Stimulated activated CD4-positive, alpha-beta T cell treated with anti-CD3 and anti-CD28 coated beads, TNF-alpha, amount 100 ng/mL, for 48 hours (primary cell): ENCODE results near the gene TRMT10A.

ENCODE experiments used
- DNase-seq, 3 donors: peaks; one replicate each; pipeline ENCODE4 v3.0.0-alpha.2; 2020; ENCODE audit warnings: low read depth in 3 of 3

The TRMT10A gene, protein sequence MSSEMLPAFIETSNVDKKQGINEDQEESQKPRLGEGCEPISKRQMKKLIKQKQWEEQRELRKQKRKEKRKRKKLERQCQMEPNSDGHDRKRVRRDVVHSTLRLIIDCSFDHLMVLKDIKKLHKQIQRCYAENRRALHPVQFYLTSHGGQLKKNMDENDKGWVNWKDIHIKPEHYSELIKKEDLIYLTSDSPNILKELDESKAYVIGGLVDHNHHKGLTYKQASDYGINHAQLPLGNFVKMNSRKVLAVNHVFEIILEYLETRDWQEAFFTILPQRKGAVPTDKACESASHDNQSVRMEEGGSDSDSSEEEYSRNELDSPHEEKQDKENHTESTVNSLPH

DNA sequence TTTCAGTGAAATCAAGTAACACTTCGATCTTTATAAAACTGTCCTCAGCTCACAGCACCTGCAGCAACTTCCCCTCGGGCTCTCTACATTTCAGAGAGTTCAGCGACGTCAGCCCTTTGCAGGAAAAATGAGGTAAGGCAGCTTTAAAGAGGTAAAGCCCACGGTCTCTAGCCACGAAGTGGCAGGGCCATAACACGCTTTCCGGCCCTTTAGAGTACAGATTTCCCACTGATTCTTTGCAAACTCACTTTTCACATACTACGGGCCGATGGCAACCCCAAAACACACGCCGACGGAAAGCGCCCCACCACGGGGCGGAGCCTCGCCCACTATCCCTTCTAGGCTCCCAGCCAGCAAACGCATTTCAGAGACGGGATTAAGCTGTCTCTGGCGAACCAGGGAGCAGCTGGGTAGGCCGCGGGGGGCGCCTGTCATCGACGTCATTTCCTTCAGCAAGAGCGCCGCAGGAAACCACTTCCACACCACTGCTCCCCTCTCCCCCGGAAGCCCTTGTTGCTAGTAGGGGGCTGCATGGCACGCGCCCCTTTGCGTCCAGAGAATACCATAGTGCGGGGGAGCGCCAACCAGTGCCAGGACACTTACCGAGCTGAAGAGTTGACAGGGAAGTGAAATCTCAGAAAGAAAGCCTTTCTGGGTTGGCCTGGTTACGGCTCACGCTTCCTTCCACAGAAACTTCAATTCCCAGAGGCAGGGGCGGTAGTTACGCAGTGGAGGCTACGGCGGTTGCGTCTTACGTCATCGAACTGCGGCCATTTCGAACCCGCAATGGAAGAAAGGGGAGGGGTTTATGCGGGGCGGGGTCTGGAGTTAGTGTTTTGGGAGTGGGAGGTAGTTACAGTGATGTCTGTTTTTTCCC lies at the start of gene TRMT10A:
Gene TRMT10A (minus strand): TSS at position 730 of the 877 bp plus-strand sequence. CDS start 4,701 bp downstream, outside the sequence.
- DNase-seq: peak; percentile 88 to 94 (median 93)

DNA sequence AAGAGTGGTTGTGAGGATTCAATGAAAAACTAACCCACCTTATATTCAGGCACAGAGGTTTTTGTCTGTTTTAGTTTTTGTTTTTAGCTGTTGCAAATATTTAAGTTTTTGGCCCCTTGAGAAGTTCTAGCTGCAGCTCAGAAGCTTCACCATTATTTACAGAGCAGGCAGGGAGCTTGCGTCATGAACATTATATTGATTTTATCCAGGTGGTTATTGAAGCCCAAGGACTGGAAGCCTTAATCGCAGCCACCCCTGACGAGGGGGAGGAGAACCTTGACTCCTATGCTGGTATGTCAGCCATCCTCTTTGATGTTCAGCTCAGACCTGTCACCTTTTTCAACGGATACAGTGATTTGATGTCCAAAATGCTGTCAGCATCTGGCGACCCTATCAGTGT lies 48.9 kb upstream of the TRMT10A start:
- no peak for DNase-seq

DNA sequence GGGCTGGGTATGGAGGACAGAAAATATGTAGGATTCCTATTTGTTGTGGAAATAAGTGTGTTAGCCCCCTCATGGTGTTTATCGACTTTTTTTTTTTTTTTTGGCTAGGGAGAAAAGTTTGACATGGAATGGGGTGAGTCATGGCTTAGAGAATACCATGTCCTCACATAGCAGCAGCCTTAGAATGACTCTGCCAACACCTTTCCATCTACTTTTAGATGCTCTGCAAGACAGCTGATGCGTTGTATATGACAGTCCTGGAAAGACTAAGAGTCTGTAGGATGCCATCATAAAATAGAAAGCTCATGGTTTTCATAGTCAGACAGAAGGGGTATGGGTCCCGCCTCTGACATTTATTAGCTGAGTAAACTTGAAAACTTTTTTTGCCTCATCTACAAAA lies 48.4 kb upstream of the TRMT10A start:
- no peak for DNase-seq

DNA sequence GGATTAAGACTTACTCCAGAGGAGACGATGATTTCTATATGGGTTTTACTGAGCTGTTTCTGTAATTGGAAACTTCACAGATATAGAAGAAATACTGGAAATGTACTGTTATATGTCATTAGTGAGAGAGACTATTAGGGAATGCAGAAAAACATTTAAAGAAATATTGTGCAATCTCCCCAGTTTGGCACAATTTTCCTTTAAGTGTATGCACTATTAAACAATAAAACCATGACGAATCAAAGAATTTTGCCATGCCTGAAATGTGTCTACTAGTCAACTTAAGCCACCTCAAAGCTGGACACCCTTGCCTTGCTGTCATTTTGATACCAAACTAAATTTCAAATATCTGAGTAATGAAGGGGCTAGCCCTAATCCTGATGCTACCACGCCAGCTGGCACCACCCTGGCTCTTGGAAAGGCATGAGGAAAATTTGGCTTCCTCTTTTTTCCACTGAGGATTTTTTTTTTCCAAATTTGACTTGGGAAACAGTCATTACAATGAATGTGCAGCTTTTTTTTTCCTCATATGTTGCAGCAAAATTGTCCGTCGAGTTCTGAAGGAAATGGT lies 46.9 kb upstream of the TRMT10A start:
- no peak for DNase-seq

DNA sequence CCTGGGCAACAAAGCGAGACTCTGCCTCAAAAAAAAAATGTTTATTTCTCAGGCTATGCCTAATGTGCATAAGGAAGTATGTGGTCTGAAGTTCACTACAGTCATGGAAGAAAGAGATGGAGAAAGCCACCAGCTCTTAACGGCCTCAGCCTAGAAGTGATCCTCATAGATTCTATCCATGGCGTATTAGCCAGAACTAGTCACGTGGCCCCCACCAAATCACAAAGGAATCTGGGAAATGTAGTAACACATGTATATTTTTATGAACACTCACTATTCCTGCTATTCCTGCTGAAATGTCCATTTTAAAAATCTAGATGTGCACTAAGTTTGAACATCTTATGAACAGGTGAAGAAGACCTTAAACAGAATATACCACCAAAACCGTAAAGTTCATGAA lies 44.6 kb upstream of the TRMT10A start:
- no peak for DNase-seq

DNA sequence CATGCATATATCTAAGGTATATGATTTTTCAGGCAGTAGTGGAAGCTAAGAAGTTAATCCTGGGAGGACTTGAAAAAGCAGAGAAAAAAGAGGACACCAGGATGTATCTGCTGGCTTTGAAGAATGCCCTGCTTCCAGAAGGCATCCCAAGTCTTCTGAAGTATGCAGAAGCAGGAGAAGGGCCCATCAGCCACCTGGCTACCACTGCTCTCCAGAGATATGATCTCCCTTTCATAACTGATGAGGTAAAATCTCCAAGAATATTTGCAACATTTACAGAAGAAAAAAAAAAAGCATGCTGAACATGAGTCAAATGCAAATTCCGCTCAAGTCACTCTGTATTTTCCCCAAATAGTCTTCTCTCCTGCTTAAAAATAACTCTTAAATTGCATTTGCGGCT lies 42.9 kb upstream of the TRMT10A start:
- no peak for DNase-seq

DNA sequence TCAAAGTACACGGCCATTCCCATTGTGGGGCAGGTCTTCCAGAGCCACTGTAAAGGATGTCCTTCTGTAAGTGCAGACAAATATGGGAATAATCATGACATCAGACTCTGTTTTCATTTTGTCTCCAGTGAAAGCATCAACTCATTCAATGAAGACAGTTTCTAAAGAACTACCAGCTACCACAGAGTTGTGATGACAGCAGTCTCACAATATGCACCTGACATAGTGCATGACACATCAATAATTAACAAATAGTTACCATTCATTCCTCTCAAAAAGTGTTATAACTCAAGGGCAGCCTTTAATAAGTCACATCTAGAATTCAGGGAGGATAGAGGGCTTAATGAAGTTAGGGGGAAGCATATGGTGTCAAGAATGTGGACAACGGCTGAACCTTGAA lies 31.0 kb upstream of the TRMT10A start:
- DNase-seq: no peak

DNA sequence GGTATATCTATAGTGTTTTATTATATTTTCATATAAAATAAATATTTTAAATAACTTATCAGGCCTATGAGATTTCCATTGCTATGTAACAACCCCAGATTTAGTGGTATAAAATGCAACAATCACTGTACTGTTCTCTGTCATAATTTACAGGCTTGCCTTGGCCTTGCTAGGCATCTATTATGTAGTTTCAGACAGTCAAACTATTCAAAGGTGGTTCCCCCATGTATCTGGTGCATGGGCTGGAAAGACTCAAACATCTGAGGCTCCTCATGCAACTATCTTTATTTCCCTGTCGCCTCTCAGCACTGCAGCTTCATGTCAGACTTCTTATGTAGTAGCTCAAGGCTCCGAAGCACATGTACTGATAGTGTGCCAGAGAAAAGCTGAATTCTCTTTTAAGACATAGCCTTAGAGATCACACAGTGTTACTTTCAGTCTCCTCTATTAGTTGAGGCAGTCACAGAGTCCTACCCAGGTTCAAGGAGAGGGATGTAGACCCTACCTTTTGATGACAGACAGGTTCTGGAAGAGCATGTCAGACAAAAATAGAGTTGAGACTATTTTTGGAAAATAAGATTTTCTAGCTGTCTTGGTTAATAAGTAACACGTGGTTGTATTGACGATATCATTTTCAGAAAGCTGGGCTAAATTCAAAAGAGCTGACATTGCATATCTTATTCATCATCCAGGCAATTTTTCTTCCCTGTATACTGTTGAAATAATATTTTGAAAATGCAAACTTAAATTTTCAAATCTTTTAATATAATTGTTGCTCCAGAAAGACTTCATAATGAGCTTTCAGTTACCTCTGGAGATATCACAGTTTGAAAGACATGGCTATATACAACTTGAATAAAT lies 30.2 kb upstream of the TRMT10A start:
- no peak for DNase-seq

DNA sequence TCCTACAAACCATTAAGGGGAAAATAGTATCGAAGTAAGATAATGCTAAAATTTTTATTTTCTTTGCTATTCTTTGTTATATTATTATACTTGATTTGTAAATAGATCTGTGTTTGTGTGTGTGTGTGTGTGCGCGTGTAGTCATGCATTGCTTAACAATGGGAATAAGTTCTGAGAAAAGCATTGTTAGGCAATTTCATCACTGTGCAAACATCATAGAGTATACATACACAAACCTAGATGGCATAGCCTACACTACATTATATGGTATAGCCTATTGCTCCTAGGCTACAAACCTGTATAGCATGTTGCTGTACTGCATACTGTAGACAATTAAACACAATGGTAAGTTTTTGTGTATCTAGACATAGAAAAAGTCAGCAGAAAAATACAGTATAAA lies 27.9 kb upstream of the TRMT10A start:
- DNase-seq: no peak

DNA sequence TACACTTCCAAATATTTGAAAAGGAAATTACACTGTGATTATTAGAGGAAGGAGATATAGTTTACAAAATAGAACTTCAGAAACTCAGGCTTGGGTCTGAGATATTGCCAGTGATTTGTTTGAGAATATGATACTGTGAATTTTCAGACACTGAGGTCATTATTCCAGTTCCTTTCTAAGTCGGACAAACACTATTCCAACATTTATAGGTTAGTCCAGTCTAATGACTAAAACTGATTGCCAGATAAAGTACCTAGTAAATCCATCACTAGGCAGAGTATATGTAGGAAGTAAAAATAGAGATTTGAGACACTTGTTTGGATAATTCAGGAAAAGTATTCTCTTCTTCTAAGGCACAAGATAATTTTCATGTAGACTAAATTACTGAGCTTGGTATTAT lies 24.0 kb upstream of the TRMT10A start:
- DNase-seq: no peak

DNA sequence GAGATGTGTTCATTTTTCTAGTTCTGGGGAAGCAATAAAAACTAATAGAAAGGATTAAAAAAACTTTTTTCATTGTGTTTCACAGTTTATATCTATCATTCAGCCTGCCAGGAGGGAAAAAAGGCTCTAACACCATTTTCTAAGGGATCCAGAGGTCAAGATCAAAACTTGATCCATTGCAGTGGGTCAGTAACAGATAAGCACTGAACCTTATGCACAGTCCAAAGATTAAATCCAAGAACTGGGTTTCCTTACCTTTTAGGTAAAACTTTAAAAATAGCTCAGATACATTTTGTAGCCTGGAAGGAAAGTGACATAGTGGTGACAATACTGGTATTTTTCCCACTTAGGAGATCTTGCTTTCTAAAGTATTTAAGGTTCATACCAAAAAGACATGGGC lies 23.5 kb upstream of the TRMT10A start:
- no peak for DNase-seq

DNA sequence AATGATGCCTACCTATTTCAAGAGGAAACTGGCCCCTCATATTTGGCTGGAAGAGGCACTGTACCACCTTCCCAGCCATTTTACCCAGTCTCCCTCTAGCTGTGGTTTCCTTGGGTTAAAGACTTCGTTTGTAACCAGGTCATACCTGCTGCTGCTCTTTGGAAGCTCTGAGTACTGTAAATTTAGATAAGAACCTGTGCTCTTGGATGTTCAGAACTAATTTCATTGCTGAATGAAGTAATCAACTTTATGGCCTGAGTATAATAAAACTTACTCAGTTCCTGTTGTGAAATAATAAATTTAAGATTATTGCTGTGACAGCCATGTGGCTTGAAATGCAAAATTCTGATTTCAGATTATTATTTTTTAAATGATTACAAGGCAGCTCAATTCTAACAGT lies 23.0 kb upstream of the TRMT10A start:
- DNase-seq: no peak

DNA sequence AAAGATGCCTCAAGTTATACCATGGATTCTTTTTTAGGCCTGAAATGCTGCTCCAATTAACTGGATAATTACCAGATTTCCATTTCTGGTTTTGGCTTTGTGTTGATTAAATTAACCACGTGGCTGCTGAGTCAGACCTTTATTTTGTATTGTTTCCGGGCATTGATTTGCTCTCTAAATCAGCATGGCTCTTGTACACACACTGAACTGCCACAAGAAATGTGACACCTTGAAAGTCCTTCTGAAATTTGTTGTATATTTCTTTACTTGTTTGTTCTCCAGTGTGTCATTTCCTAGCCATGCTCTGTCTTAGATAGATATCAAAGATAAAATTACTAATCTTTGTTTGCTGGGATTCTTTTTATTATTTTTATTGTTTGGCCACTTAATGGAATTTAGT lies 22.5 kb upstream of the TRMT10A start:
- DNase-seq: no peak

DNA sequence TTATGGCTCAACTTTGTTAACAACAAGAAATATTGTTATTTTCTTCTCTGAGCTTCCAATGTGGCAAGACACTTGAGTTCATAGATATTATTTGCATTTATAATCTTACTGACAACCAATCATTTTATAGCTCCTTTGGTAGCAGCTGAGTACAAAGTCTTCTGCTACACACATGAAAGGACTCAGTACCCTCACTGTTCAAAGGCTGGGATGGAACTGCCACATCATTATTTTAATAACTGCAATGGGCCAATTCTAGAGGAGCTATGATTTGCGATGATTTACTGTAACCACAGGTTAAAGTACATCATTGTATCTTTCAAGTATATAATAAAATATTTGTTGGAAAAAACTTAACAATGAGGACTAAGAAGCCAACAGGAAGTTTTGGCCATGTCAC lies 21.7 kb upstream of the TRMT10A start:
- DNase-seq: no peak

DNA sequence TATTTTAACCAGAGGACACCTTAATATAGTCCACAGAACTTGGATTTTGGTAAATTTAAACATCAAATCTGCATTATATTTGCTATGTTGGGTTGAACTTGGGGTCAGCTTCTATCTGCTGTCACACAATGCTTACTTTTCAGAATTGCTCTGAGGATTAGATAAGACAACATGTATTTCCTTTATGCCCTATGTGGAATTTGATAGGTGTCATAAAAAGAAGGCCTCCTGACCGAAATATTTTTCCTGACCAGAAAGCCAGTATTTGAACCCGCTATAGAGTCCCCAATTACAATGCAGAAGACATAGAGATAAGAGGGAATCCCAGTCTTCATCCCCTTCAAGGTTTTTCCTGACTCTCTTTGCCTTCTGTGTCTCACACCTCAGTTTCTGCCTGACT lies 14.9 kb upstream of the TRMT10A start:
- DNase-seq: no peak

DNA sequence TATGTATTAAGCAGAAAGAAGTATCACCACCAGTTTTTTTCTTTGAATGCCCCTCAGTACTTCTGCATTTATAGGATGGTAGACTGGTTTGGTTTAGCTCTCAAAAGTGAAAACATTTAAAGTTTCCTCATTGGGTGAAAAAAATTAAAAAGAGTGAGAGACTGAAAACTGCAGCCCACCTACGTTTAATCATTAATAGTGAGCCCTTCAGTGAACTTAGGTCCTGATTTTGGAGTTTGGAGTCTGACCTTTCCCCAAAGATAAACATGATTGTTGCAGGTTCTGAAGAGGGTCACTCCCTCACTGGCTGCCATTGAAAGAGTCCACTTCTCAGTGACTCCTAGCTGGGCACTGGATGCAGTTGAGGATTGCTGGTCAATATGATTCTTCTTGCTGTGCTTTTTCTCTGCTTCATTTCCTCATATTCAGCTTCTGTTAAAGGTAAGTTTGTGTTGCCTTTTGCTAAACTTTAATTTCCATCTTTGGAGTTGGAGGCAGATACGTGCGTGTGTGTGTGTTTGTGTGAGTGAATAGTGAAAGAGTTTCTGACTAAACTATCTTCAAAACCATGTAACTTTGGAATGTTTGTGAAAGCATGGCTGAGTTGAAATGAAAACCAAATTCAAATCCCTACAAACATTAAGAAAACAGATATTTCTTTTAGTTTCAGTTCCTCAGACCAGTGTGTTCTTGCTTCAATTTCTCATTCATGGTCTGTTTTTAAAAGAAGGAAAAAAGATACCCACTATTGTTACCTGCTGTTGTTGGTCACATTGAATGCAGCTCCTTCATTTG lies 10.9 kb upstream of the TRMT10A start, which contains the start of gene MTTP:
Gene MTTP (plus strand): TSS at position 295 of the 795 bp plus-strand sequence. CDS start 86 bp downstream, at position 381.
- no peak for DNase-seq

DNA sequence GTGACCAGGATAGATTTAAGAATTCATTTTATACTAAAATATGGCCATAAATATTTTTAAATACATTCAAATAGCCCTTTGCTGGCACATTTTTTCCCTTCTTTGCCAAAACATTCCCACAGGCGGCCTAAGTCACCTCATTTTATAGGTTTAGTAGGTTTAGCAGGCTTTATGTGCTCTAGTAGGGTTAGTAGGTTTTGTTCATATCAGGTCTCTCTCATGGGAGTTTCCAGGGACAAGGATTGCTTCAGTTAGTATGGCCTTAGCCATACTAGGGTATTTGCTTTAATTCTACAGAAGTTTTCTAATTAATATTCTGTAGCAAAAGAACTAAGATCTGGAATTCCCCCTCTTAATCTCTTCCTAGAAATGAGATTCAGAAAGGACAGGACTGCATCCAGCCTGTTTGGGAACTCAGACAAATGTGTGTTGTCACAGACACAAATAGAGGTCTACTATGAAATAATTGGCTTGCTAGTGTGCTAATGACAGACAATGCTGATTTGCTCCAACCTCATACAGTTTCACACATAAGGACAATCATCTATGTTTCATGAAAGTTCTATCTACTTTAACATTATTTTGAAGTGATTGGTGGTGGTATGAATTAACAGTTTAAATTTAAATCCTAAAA lies 10.0 kb upstream of the TRMT10A start:
- DNase-seq: no peak

DNA sequence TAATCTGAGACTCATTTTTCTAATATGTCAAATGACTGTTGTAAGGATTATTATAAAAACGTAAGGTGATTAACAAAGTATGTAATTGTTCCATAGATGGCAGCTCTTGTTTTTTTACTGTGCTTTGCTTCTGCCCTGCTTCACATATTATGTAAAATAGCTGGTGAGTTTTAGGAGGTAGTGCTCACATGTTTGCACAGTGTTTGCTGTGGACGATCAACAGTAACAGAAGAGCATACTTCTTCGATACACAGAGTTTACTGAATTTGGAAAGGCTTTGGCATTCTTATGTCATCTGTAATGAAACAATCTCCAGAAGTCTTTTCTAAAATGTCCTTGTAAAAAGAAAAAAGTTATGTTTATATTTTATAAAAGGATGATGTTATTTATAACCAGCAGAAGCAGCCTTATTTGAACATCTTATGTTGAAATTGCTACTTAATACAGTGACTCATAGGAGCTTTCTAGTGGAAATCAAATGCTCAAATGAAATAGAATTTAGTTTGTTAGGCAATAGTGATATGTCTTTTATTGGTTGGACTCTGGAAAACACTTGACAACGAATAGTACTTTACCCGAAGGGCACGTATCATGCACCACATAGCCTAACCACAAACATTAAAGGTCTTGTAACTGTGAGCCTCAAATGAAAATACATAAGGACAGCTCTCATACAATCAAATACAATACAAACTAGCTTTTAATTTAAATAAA lies 8.8 kb upstream of the TRMT10A start:
- no peak for DNase-seq

DNA sequence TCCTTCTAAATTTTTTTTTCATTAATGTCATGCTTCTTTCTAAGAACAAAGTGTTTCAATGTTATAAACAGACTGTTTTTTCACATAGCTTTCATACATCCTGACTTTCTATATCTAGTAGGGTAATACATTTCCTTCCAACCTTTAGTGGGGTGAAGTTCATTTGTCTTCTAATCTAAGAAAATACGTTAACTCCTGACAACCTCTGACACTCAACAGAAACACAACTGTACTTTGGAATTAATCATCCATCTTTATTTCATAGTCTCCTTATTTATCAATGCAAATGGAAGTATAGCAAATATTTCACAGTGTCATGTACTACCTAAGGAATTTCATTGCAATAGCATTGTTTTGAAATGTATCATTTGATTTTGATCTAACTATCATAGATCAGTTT lies 8.0 kb upstream of the TRMT10A start:
- DNase-seq: no peak

DNA sequence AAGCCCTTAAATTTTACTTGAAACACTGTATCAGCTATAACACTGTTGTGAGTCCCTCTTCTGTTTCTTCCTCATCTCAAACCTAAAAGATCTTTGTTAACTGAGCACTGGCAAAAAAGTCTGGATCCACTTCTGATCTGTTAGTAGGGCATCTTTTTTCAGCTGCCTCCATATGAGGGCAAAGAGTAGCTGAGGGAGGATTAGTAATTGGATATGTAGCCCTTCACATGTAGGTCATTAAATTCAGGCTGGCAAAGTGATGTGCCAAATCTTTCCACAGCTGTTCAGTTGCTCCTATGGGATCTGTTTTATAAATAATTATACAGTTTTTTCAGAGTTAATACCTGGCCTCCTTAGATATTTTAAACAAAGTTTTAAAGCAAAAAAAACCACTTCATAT lies 1.1 kb upstream of the TRMT10A start:
- DNase-seq: no peak
